OCI-LY7 (cell line): ENCODE results near the gene PHF10. TPM values are rescaled to one million over a fixed set of nuclear protein-coding genes. Genes with fewer than 3 reads are reported as not detected.
A peak's percentile ranks its signal among the peaks of the same experiment; 100 is the strongest.

ENCODE experiments used
- BruUV-seq: library from RNA; stranded (reverse); fragments of 400-500 nt; replicated peaks from 2 replicates; lab custom pipeline; 2021; lab: Mats Ljungman, UMichigan
- CTCF ChIA-PET: fragments of 300-600 bp; sonication (Branson Sonifier 250); formaldehyde crosslinking; loops from one replicate; lab custom pipeline; 2022; ENCODE audit warnings: antibody characterized with exemption; ENCODE audit not compliant: unreplicated experiment; lab: Charles Lee
- POLR2A ChIA-PET: fragments of 300-600 bp; sonication (Branson Sonifier 250); formaldehyde crosslinking; loops from one replicate; lab custom pipeline; 2022; ENCODE audit warnings: antibody characterized with exemption; lab: Charles Lee
- DNase-seq: peaks from one replicate; pipeline ENCODE4 v3.0.0-alpha.2; 2015; ENCODE audit warnings: low spot score
- H2AFZ ChIP-seq: fragments of 200-600 bp; sonication (generic), shearing (Covaris generic); 2 replicates; pipeline ENCODE4 v1.6.1; 2014; ENCODE audit warnings: mild to moderate bottlenecking, antibody characterized with exemption, low read length, moderate library complexity
- H3K27ac ChIP-seq: fragments of 200-600 bp; sonication (generic); 2 replicates; pipeline ENCODE4 v1.5.1; 2014; ENCODE audit warnings: mixed run types, low read depth, mild to moderate bottlenecking, moderate library complexity, low read length, inconsistent platforms; ENCODE audit not compliant: poor library complexity, severe bottlenecking
- H3K36me3 ChIP-seq: fragments of 200-600 bp; sonication (generic); 2 replicates; pipeline ENCODE4 v1.6.1; 2014; ENCODE audit warnings: mild to moderate bottlenecking, antibody characterized with exemption, low read length, moderate library complexity, mixed read lengths; ENCODE audit not compliant: insufficient read depth
- H3K4me1 ChIP-seq: fragments of 200-600 bp; sonication (generic); 2 replicates; pipeline ENCODE4 v1.5.1; 2014; ENCODE audit warnings: mild to moderate bottlenecking, low read length; ENCODE audit not compliant: insufficient read depth, poor library complexity, severe bottlenecking
- H3K4me2 ChIP-seq: fragments of 200-600 bp; sonication (generic); 2 replicates; pipeline ENCODE4 v1.6.1; 2014; ENCODE audit warnings: mild to moderate bottlenecking, low read length
- H3K4me3 ChIP-seq: fragments of 200-600 bp; sonication (generic); 2 replicates; pipeline ENCODE4 v1.5.1; 2014; ENCODE audit warnings: mild to moderate bottlenecking, low read depth, low read length; ENCODE audit not compliant: poor library complexity, severe bottlenecking
- H3K79me2 ChIP-seq: fragments of 200-600 bp; sonication (generic); 2 replicates; pipeline ENCODE4 v1.6.1; 2016; ENCODE audit warnings: low read depth, mild to moderate bottlenecking, low read length, moderate library complexity, mixed read lengths; ENCODE audit not compliant: insufficient read depth
- H3K9me2 ChIP-seq: fragments of 200-600 bp; sonication (generic); 2 replicates; pipeline ENCODE4 v1.6.1; 2016; ENCODE audit warnings: mild to moderate bottlenecking, low read length, mixed read lengths; ENCODE audit not compliant: insufficient read depth
- H3K9me3 ChIP-seq: fragments of 200-600 bp; sonication (generic); 2 replicates; pipeline ENCODE4 v1.6.1; 2014; ENCODE audit warnings: mild to moderate bottlenecking, mixed run types, low read length, mixed read lengths
- H4K20me1 ChIP-seq: fragments of 200-600 bp; sonication (generic); 2 replicates; pipeline ENCODE4 v1.6.1; 2014; ENCODE audit warnings: mild to moderate bottlenecking, antibody characterized with exemption, low read length, moderate library complexity, mixed read lengths; ENCODE audit not compliant: insufficient read depth
- EZH2phosphoT487 ChIP-seq: fragments of 200-600 bp; sonication (generic); IDR thresholded peaks from 2 replicates; pipeline ENCODE4 v1.6.1; 2018; ENCODE audit warnings: low read depth, borderline replicate concordance, mild to moderate bottlenecking, mixed run types, antibody characterized with exemption, low read length, moderate library complexity, mixed read lengths
- intact Hi-C: fragments of 100-400 bp; cut with micrococcal nuclease; formaldehyde crosslinking; loops from one replicate; pipeline ENCODE4 v1.10.0; 2022; ENCODE audit not compliant: unreplicated experiment
- total RNA-seq, 2 experiments: library from RNA; depleted of rRNA in 1 of 2; stranded (reverse); fragments of >200 nt in 1 of 2; shearing (Covaris generic) in 1 of 2; gene quantifications; 2 replicates each; pipeline ENCODE4 v1.2.3, GENCODE V29; 2014 to 2022
- TF ChIP-seq, protein P1 (sequence below): fragments of 200-600 bp; sonication (generic); conservative IDR thresholded peaks from 2 replicates; pipeline ENCODE4 v1.5.1; 2014; ENCODE audit warnings: mild to moderate bottlenecking, antibody characterized with exemption, low read length, moderate library complexity, mixed read lengths

PHF10 gene
- total RNA-seq, 2 experiments from 2014 or later = 42.5 to 74.1 TPM

DNA sequence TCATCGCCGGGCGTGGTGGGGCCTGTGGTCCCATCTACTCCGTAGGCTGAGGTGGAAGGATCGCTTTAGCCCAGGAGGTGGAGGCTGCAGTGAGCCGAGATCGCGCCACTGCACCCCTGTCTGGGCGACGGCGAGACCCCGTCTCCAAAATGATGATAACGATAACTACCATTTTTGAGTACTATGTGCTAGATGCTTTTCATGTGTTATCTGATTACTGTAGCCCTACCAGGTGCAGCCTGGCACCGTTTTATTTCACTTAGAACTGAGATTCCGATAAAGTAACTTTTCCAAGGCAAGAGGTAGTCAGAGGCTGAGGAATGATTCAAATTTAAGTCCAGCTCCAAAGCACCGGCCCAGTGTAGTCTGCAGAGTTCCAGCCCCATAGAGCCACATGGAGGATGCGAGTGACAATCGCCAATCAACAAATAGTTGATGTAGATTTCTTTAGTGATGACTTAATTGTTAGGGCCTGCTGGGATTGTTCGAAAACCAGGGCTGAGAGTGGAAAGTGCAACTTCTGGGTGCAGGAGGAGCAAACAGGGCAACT, 27.8 kb upstream of the PHF10 start:
- ChIA-PET POLR2A (interaction anchor here (0.8 to 1.9 kb wide), 9 partner anchors 10 to 832 kb away, joined by 3 to 10 read pairs (median 4); partner anchors contain the start of genes PDCD2 and TBP), CTCF (interaction anchor here (0.6 kb wide), 1 partner anchor 831 kb away, joined by 3 read pairs; no protein-coding TSS in a partner anchor)
- DNase-seq = peak; percentile 21

DNA sequence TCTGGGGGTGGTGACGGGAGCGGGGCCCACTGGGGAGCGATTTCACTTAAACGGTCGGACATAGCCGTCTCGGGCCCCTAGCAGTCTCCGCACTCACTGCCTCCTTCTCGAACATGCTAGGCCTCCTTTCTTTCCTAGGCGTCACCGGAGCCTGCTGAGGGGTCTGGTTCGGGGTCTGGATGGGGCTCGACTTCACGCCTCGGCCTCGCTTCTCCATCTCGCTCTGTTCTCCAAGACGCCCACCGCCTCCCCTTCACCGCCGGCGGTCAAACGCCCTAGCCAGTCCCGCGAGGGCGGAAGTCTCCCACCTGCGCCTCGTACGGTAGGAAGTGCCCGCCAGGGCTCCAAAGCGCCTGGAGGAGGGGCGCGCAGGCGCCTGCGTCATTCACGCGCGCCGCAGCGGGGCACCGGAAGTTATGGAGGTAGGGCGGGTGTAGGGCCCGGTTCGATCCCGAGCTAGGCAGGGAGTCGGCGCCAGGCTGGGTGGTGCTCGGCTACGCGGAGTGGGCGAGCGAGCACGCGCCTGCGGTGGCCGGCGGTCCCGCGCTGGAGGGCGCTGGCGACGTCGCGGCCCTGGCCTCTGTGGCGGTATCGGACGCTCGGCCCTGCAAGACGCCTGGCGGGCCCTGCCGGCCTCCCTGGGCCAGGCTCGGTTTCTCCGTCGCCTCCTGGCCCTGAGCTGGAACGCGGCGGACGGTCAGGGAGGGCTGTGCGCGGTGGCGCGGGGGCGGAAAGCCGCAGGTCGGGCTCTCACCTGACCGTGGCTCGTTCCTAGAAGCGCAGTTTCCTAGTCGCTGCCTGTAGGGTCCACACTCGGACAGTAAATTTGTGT, 27.2 kb upstream of the PHF10 start, which contains the start of the genes DYNLT2 and ERMARD:
TSS of gene DYNLT2 (minus strand) at position 331 of the 832 bp plus-strand sequence. CDS start at position 217, 114 bp downstream.
TSS of gene ERMARD (plus strand) at position 381 of the 832 bp plus-strand sequence. CDS start at position 417, 36 bp downstream.
- intact Hi-C loops = loop anchor here (1.0 kb wide), 3 partner anchors 26 to 802 kb away; partner anchors contain the start of genes C6orf120, PSMB1 and WDR27
- Histone ChIP-seq H3K4me2 (peak within 1 kb of the TSS; percentile 95), H3K9me3 (0 out of 2 replicates have a peak, but pooled peaks cover 6% of the 10 kb centered on the region), H4K20me1 (no peaks in the 10 kb centered on the region; the same call in 1 of the 2 replicates), H3K4me3 (peak within 1 kb of the TSS; percentile 81), H3K27ac (peak within 1 kb of the TSS; percentile 61), H3K36me3 (peaks cover 32% of the 10 kb centered on the region), H2AFZ (peak within 1 kb of the TSS; percentile 66), H3K79me2 (peaks cover 33% of the 10 kb centered on the region), H3K4me1 (peaks cover 22% of the 10 kb centered on the region), H3K9me2 (no peaks in the 10 kb centered on the region)
- BruUV-seq = no TSS peak
- DNase-seq = peak; percentile 95
- ChIA-PET POLR2A (interaction anchor here (0.8 to 1.9 kb wide), 7 partner anchors 11 to 1064 kb away, joined by 3 to 10 read pairs (median 4); partner anchors contain the start of gene TBP), CTCF (interaction anchor here (0.6 kb wide), 1 partner anchor 832 kb away, joined by 3 read pairs; no protein-coding TSS in a partner anchor)
- TF ChIP-seq EZH2phosphoT487 = no peak
- TF ChIP-seq, protein P1, sequence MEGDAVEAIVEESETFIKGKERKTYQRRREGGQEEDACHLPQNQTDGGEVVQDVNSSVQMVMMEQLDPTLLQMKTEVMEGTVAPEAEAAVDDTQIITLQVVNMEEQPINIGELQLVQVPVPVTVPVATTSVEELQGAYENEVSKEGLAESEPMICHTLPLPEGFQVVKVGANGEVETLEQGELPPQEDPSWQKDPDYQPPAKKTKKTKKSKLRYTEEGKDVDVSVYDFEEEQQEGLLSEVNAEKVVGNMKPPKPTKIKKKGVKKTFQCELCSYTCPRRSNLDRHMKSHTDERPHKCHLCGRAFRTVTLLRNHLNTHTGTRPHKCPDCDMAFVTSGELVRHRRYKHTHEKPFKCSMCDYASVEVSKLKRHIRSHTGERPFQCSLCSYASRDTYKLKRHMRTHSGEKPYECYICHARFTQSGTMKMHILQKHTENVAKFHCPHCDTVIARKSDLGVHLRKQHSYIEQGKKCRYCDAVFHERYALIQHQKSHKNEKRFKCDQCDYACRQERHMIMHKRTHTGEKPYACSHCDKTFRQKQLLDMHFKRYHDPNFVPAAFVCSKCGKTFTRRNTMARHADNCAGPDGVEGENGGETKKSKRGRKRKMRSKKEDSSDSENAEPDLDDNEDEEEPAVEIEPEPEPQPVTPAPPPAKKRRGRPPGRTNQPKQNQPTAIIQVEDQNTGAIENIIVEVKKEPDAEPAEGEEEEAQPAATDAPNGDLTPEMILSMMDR = 0 out of 2 replicates have a peak, but pooled peaks have one; percentile 23

More for the DNA sequence above, 27.8 kb upstream of the PHF10 start:
- Histone ChIP-seq H3K79me2 (peaks cover 33% of the 10 kb centered on the region), H3K36me3 (peaks cover 33% of the 10 kb centered on the region), H3K4me3 (peak overlapping the region; percentile 81), H2AFZ (peak overlapping the region; percentile 66; the same call in 1 of the 2 replicates), H3K9me3 (no peaks in the 10 kb centered on the region), H4K20me1 (no peaks in the 10 kb centered on the region; the same call in 1 of the 2 replicates), H3K9me2 (no peaks in the 10 kb centered on the region), H3K4me2 (peak overlapping the region; percentile 95), H3K4me1 (peaks cover 22% of the 10 kb centered on the region), H3K27ac (peak overlapping the region; percentile 61)
- intact Hi-C loops = no loop called here
- TF ChIP-seq, protein P1 = no peak
- no peak for TF ChIP-seq EZH2phosphoT487
- BruUV-seq = no TSS peak
